GM12801 (cell line): ENCODE data around the gene KRTAP10-7.

Source experiments
- CTCF ChIP-seq: IDR thresholded peaks from one replicate; pipeline ENCODE4 v1.5.1; 2011; ENCODE audit warnings: control low read depth; ENCODE audit not compliant: insufficient read length; ENCODE audit errors: extremely low read depth

KRTAP10-7 gene

GRCh38 chr21:44625756-44626155 lies 25.4 kb downstream of the KRTAP10-7 start:
- TF ChIP-seq CTCF: no peak

DNA sequence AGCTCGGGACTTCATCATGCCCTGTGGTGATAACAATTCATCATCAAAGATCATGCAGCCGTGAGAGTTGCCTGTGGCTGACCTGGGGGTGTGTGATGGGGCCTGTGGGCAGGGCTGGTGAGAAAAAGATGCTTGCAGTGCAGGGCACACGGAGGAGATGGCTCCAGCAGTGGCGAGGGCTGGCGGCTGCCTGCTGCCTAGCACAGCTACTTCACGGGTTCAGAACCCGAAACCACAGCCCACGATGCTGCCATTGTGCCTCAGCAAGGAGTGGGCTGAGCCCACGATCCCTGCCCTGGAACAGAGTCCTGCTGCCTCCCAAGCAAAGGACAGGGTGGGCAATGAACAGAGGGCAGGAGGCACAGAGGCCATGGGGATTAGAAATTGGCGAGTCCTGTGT lies 25.9 kb downstream of the KRTAP10-7 start:
- no peak for TF ChIP-seq CTCF

DNA sequence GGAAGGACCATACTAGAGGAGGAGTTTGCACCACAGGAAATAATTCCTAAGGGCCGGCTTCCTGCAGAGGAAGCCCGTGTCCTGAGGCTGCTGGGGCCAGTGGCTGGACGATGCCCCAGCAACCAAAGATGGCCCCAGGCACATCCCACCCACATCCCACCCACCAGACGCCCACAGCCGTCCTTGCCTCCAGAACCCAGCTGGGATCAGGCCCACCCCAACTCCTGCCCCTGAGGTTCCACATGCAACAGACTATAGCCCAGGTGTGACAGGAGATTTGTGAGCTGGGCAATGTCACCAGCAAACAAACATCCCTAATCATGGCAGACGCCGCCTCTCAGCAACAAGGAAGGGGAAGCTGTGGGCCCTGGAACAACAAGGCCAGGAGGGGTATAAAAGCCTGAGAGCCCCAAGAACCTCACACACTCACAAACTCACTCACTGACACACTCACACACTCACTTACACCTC lies 26.3 kb downstream of the KRTAP10-7 start, which contains the start of gene KRTAP10-9:
Gene KRTAP10-9, plus strand, starts transcription at position 421 of the 471 bp plus-strand sequence. CDS start 79 bp downstream, outside the sequence.
- TF ChIP-seq CTCF: no peak

- TF ChIP-seq CTCF: no peak
Measured at GRCh38 chr21:44628707-44629391, 28.5 kb downstream of the KRTAP10-7 start.

DNA sequence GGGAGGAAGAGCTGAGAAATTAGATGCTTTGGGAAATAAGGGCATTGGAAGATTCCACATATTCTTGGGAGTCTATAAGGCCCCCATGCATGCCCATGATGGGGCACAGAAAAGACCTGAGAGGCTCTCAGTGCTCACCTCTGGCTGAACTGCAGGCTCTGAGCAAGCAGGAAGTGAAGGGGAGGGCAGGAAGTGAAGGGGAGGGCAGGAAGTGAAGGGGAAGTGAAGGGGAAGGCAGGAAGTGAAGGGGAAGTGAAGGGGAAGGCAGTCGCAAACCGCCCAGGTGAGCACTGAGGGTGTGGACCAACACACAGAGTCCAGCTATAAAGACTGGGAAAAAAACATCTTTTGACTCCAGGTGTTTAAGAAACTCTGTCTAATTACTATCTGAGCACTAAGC lies 30.0 kb downstream of the KRTAP10-7 start:
- TF ChIP-seq CTCF: no peak

DNA sequence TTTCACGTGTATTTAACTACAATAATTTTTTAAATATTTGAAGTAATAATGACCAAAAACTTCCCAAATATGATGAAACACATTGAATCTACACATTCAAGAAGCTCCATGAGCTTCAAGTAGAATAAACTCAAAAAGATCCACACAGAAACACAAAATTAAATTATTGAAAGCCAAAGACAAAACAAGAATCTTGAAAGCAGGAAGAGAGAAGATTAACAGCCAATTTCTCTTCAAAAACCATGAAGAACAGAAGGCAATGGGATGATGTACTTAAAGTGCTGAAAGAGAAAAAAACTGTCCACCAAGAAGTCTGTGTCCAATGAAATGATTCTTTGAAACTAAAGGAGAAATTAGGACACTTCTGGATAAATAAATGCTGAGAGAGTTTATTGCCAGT lies 31.7 kb downstream of the KRTAP10-7 start:
- TF ChIP-seq CTCF: no peak

DNA sequence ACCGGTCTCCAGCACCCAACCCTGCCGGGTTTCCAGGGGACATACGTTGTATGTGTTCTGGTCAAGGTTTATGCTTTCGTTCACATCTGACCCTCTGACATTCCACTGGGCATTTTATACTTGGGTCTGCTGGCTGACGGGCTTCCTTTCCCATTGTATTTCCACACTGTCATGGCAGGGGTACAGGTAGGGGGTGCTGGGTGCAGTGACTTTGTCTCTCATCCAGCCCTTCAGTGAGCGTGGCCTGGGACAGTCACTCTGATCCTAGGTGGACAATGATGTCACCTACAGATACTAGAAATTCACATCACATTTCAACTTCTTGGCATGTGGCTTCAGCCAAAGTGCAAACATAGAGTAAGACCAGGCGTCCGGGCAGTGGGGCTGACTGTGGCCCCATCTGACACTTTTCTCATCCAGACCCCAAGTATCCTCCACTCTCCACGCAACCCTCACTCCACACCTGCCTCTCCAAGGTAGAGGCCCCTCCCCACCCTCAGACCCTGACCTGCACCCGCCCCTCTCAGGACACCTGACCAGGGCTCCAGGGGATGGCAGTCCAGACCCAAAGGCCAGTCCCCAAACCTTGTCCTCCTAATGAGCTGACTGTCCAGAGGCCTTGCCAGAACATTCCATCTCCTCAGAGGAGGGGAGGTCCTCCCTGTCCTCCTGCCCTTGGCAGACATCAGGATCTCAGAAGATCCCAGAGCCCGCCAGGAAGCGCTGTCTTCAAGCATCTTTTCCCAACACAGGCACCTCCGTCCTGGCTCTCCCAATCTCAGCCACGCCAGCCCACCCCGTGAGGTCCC lies 36.0 kb downstream of the KRTAP10-7 start:
- TF ChIP-seq CTCF: no peak
